Activated T-cell treated with anti-CD3 and anti-CD28 coated beads, Interleukin-2, amount 50 U/mL, for 48 hours (primary cell): Measurements from ENCODE around the gene WNT7B.

ENCODE experiments used
- DNase-seq, 2 experiments: peaks; one replicate each; pipeline ENCODE4 v3.0.0-alpha.2; 2020

The WNT7B gene

DNA sequence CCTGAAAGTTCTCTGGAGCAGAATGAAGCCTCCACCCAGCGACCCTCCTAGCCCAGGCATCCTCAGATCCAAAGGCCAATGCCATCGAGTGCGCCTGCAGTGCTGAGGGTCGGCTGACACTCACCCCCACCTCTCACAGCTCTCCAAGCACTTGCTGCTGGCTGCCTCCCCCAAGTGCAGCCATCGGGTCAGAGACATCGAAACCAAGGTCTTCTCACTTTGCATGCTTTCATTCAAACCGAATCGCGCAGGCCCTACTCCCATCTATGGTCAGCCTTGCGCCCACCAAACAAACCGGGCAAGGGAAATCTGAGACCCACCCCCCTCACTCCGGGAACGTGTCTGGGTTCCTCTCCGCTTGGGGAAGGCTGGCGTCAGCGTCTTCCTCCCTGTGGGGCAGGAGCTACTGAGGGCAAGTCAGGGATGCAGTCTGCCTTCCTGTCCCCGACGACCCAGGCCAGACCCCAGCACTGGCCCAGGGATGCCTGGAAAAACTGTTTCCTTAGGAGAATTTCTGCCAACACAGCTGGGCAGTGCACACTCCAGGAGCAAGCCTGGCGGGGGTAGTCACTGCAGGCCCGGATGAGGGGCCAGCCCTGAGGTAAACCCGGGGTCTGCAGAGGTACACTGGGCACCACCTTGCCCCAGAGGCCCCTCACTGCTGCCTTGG, 7.0 kb downstream of the WNT7B start:
- no peak for DNase-seq

DNA sequence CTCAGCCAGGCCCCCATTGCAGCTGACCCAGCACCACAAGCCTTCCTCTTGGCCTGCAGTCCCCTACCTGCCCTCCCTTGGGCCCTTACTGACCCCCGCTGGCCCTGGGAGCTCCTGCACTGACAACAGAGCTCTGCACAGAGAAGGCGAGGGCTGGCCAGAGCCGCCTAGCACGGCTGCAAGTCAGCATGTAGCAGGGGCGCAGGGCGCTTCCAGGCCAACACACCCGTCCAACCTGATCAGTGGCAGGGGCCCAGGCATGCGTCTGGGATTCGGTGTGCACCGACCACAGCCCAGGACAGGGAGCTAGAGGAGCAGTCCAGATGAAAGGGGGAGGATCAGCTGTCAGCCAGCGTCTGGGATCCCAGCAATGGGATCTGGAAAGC, 7.6 kb downstream of the WNT7B start:
- no peak for DNase-seq

DNA sequence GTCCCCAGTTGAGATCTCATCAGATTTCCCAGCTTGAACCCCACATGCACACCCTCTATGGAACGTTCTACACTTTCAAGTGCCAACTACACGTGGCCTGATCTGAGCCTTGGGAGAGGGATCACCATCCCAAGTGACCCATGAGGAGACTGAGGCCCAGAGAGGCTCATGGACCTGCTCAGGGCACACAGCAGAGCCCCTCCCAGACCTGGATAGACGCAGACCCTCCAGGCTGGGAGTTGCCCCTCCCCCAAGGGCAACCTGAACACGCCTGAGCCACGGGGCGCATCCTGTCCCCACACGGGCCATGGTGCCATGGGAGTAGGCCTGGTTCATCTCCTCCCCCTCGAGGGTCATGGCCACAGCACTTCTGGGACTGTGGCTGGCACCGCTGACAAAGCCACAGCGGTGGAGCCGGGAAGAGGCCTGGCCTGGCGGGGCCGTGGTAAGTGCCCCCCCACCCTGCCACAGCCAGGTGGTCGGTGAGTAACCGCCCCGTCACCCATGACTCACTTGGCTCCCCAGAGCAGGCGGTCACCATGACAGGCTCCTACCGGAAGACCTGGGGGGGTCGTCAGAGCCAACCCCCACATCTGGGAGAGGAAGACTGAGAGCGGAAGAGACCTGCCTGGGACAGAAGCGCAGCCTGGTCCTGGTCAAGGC, 8.1 kb downstream of the WNT7B start:
- peak in 1 of 2 experiments; percentile 57 for DNase-seq

GRCh38 chr22:45968003-45968650, 8.8 kb downstream of the WNT7B start:
- DNase-seq: no peak

GRCh38 chr22:45966895-45967365, 10.0 kb downstream of the WNT7B start:
- DNase-seq: no peak

- DNase-seq: no peak
Observed at GRCh38 chr22:45966320-45966894, 10.6 kb downstream of the WNT7B start.

GRCh38 chr22:45965563-45965962, 11.4 kb downstream of the WNT7B start:
- no peak for DNase-seq

- DNase-seq: no peak
Observed at GRCh38 chr22:45964926-45965527, 11.9 kb downstream of the WNT7B start.

DNA sequence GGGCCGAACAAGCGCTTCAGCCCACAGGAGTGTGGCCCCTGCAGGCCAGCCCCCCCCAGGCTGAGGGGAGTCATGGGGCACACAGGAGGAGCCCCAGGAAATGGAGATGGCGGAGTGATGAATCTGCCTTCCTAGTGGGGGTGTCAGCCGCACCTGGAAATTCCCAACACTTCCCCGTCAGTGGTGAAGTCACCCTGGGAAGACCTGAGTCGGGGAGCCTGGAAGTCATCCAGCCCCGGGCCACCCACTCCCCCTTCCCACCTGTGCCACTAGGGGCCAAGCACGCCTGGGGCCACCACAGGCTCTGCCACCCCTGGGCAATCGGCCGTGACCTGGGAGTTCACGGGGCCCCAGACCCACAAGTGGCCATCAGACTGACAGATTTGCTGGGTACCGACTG, 12.6 kb downstream of the WNT7B start:
- DNase-seq: no peak

DNA sequence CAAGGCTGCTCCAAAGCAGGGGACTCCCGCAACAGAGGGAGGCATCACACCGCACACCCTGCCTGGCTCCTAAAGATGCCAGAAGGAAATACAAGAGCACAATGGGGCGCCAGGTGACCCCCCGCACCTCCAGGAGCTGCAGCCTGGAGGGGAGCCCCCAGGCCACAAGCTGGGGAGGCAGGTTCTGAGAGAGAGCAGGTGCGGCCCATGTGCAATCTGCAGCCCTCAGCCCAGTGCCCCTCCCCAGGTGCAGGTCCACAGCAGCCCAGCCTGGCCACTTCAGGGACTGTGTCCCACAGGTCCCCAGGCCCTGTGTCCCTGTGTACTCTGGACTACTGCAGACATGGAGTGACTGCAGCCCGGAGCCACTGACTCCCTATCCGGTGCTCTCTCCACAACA, 13.1 kb downstream of the WNT7B start:
- no peak for DNase-seq

DNA sequence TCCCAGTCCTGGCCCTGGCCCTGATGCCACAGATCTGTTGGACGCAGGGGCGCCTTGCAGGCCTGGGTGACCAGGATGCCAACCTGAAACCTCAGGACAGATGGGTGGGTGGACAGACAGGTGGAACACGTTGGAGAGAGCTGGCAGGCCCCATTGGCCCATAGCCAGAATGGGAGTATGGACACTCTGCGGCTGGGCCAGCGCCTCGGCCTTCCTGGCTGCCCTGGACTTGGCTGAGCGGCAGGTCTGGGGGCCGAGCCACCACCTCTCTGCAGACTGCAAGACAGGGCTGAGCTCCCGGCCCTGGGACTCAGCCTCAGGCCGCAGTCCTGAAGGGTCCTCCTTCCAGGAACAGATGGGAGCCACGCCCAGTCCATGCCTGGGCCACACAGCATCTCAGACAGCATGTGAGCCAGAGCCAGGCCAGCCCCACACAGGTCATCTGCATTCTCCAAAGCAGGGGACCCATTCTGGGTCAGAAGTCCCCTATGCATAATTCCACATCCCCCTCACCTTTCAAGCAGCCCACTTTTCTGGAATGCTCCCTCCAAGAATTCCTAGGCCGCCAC, 14.1 kb downstream of the WNT7B start:
- DNase-seq: no peak

GRCh38 chr22:45962434-45962718, 14.6 kb downstream of the WNT7B start:
- DNase-seq: no peak

DNA sequence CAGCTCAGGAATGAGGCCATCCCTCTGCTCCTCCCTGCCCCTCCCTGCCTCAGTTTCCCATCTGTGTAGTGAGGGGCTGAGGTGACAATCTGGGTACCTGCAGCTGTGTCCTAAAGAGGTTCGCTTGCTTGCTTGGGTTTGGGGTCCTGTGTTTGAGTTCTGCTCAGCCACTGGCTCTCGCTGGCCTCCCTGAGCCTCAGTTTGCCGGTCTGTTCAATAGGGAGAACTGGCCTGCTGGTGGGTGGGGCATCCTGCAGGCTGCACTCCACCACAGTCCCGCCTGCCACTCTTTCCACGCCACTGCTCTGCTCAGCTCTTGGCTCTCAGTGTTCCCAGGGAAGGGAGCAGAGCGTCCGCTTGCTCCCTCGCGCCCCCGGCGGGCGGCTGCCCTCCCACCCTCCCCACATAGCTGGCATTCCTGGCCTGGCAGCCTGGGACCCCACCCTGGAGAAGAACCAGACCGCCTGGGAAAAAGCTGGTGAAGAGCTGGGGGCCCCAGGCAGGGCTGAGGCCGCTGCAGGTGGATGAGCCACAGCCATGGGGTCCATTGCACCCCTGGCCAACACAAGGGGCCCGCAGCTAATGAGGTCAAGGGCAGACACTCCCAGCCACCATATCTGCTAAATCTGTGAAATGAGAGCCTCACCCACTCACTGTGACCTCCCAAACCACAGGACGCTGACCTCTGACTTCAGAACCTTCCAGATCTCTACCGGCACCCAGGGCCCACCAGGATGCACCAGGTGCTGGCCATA, 15.1 kb downstream of the WNT7B start:
- no peak for DNase-seq

DNA sequence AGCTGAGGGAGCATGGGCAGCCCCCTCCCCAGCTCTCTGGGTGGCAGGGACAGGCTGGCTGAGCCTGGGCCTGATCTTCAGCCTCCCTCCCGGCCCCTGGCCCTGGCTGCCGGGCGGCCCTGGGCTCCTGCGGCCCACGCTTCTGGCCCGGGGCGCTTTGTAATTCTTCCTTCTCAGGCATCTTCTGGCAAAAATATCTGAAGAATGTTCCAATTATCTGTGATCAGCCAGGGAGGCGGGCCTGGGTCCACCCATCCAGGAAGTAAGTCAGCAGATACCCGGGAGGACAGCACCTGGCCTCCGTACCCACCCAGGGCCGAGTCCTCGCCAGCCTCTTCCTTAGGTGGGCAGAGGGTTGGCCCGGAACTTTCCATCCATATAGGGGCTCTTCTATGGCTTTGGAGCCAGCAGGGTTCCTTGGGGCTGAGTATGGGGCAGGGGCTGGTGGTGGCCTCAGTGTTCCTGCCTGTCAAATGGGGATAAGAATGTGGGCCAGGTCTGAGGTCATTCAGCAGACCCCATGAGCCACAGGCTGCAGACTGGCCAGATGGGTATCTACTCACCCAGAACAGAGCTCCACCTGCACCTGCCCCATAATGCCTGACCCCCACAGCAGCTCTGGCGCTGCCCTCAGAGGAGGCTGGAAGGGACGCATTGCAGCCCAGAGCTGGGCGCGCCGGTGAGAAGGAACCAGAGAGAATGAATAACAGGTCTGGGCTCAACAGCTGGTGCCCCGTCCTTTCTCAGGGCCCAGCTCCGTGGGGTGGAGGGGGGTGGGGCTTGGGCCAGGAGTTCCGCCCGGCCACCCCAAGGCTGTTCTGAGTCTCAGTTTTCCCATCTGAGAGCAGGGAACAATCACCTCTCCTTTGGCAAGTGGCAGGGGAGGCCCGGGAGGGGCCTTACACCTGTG, 16.2 kb downstream of the WNT7B start:
- no peak for DNase-seq

GRCh38 chr22:45959719-45960476, 17.1 kb downstream of the WNT7B start:
- no peak for DNase-seq

DNA sequence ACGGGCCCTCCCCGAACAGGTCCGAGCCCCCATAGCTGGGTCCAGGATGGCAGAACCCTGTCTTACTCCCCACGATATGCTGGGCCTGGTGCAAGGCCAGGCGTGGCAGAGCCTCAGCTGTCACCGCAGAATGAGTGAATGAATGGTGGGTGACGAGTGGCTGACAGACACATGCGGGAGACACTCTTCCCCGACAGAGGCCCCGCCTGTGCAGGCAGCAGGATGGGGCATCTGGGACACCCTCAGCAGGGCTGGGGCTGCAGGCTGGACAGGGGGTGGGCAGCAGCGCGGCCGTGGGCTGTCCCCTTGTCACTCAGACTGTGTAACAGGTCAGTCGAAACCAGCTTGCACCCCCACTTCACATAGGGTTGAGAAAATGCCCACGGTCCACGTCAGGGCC, 18.0 kb downstream of the WNT7B start:
- no peak for DNase-seq

DNA sequence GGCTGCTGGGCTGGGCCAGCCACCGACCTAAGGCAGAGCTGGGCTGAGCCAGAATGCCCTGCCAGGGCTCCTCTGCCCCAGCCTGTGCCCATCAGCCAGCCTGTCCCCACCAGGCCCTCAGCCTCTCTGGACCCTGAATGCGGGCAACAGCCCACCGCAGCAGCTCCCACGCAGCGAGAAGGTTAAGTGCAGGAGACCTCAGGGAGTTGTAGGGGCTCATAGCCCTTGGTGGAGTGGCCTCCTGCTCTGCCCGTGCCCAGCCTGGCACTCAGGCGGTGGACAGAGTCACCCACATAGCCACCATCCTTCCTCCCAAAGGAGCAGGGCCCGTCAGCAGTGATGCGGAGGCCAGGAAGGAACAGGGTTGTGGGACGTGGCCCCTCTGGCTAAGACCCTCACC, 19.1 kb downstream of the WNT7B start:
- no peak for DNase-seq

DNA sequence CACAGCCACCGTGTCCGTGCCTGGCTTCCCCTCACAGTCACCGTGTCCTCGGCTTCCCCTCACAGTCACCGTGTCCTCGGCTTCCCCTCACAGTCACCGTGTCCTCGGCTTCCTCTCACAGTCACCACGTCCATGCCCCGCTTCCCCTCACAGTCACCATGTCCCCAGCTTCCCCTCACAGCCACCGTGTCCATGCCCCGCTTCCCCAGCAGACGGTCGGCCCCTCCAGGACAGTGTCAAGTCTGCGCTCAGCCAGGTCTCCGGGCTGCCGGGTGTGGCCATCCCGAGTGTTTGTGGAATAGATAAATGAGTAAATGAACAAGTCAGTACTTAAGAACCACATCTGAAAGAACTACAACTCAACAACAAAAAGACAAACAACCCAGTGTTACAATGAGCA, 23.8 kb downstream of the WNT7B start:
- DNase-seq: no peak

DNA sequence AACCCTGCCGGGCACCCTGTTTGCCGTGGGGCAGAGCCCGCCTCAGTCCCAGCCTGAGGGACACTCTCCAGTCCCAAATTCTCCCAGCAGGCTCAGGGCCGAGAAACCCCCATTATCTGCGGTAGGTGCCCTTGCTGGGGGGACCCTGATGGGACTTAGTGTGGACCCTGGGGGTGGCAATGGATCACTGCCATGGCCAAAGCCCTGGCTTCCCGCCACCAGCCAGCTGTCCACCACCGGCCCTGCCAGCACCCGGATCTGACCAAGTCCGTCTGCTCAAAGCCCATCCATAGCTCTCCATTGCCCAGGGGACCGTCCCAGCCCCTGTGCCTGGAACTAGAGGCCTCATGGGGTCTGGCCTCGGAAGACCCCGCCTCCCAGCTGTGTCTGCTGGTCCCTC, 24.4 kb downstream of the WNT7B start:
- no peak for DNase-seq

DNA sequence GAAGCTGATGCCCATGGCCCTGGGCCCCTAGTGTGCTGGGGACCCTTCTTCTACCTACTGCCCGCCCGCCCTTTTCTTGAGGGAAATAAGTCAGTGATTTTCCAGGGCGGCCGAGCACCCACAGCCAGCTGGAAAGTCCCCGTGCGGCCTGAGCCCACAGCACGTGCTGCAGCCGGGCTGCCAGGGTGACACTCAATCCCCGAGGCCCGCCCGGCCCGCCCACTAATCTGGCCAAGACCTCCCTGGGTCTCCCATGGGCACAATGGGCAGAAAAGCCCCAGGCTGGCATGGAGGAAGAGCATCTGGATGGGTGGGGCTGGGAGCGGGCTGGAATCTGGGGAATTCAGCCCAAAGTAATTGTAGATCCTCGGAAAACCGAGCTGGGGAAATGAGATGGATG, 24.8 kb downstream of the WNT7B start:
- DNase-seq: no peak

DNA sequence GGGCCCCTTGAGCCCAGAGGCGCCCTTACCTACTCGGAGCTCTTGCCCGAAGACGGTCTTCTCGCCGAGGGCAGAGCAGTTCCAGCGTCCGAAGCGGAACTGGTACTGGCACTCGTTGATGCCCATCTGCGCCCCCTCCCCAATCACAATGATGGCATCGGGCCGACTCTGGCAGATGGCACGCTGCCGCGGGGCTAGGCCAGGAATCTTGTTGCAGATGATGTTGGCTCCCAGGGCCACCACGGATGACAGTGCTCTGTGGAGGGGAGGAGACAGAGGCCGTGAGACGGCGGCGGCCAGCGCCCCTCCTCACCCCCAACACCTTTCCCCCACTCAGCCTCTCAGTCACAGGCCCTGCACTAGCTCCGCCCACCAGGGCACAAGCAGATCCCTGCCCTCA, 27.1 kb downstream of the WNT7B start:
- DNase-seq: no peak
